SHP77 (cell line): Measurements from ENCODE around the gene BCL2L14.
"Not testable (repeated sequence)": the region's sequence is repeated elsewhere in the genome, so short reads cannot be mapped to it uniquely, and the experiment has no call there.

Experiments
- DNase-seq, 2 experiments: peaks; one replicate each; lab custom pipeline; 2025; lab: John Stamatoyannopoulos, UW

The BCL2L14 gene

DNA sequence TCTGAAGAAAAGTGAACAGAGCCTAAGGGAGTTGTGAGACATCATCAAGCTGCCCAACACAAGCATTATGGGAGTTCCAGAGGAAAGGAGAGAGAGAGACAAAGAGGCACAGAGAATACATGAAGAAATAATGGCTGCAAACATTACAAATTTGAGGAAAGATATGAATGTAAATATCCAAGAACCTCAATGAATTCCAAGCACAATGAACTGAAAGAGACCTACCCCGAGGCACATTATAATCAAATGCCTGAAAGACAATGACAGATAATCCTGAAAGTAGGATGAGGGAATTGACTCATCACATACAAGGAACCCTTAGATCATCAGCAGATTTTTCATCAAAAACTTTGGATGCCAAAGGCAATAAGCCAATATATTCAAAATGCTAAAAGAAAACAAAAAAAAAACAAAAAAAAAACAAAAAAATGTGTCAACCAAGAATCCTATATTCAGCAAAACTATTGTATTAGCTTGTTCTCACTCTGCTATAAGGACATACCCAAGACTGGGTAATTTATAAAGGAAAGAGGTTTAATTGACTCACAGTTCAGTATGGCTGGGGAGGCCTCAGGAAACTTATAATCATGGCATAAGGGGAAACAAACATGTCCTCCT, 37.8 kb downstream of the BCL2L14 start:
- no peak for DNase-seq

DNA sequence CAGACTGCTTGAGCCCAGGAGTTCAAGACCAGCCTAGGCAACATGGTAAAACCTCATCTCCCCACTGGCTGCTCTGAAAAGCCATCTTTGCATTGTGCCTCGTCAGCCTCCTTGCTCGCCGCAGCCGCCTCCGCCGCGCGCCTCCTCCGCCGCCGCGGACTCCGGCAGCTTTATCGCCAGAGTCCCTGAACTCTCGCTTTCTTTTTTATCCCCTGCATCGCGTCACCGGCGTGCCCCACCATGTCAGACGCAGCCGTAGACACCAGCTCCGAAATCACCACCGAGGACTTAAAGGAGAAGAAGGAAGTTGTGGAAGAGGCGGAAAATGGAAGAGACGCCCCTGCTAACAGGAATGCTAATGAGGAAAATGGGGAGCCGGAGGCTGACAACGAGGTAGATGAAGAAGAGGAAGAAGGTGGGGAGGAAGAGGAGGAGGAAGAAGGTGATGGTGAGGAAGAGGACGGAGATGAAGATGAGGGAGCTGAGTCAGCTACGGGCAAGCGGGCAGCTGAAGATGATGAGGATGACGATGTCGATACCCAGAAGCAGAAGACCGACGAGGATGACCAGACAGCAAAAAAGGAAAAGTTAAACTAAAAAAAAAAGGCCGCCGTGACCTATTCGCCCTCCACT, 40.3 kb downstream of the BCL2L14 start:
- not testable (repeated sequence) for DNase-seq

DNA sequence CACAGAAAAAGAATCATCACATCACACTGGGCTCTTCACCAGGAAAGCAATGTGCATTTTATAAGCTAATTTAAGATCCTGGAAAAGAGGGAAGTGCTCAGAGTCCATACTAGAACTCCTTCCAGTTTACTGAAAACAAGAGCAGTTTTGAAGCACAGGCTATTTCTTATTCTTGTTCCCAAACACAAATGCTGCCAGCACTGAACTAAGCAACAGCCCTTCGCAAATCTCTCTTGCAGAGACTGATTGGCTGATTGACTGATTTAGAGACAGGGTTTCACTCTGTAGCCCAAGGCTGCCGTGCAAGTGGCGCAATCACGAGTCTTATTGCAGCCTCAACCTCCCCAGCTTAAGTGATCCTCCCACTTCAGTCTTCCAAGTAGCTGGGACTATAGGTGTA, 44.8 kb downstream of the BCL2L14 start:
- DNase-seq: no peak

DNA sequence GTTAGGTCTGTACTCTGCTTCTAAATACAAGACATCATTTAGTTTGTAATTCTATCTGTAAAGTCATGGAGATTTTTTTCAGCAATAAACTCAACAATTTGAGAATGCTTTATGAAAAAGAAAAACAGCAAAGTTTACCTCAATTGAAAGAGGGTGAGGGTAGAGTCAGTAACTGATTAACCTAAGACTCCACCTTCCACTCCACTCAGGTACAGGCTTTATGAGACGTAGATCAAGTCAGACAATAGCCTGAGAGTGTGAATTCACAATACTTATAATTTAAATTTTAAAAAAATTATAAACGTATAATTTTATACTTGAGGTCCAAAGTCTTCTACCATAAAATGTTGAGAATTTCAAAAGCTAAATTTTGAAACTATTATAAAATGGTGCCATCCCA, 45.9 kb downstream of the BCL2L14 start:
- DNase-seq: no peak

DNA sequence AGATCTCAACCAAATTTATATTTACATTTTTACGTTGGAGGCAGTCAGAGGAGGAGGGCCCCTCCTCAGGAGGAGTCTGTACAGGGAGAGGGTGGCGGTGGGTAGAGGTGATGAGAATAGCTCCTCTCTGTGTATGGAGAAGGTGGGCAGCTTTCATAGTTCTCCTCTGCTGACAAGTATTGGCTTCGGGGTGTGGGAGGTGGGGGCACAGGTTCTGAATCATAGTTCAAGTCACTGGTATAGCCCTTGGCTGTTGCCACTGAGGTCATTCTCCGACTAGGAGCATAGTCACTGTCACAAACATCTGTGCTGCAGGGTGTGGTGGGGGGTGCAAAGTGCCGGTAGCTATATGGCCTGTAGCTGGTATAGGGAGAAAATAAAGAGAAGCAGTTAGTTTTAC, 50.3 kb downstream of the BCL2L14 start:
- no peak for DNase-seq

DNA sequence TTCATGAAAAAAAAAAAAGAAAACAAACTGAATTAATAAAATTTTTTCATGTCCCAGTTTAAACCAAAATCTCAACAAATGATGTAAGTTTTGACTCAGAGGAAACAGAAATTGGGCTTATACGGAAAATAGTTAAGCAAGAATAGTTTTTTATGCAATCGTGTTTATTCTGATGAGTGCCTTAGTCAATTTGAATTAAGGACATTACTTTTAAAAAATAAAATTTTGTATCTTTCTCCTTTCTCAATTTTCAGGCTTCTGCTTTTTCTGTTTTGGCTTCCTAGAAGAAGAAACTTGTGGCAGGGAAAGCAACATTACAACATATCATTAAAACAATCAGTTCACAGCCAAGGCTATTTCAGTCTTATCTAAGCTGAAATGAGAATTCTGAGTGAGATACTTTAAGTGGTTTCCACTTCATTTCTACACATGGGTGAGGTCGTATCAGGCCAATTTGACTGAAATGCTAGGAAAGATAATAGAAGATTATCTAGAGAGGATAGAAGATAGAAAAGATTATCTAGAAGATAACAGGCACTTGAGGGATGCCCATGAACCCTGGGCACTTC, 52.4 kb downstream of the BCL2L14 start:
- no peak for DNase-seq

DNA sequence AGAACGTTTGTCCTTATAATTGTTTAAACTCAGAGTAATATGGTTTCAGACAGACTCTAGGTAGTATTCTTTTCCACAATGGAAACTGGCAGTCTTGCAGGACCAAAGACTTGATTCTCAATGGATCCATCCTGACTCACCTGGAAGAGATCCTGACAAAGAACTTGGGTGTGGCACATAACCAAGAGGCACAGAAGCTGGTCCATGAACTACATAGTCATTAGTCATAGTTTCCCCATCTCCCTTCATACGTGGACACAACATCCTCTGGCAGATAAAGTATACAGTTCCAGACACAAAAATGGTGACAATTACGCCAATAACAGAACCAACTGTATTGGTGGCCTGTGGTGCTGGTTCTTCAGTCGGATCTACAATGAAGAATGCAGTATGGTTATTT, 55.8 kb downstream of the BCL2L14 start:
- DNase-seq: no peak

DNA sequence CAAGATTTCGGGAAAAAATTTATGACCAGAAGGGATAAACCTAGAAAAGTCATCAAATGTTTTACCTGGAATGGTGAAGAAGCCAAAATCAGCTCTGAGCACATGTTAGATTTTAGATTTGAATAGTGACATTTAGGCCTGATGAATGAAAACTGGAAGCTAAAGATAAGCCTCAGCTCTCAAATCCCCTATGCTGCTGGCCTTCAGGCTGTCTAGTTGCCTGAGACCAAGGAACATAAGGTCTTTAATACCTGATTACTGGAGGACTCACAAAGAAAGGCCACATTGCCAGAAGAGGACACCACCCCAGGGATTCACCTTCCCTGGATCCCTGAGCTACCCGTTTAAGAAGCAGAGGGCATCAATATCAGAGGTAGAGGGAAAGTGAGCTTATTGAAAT, 56.6 kb downstream of the BCL2L14 start:
- DNase-seq: no peak

DNA sequence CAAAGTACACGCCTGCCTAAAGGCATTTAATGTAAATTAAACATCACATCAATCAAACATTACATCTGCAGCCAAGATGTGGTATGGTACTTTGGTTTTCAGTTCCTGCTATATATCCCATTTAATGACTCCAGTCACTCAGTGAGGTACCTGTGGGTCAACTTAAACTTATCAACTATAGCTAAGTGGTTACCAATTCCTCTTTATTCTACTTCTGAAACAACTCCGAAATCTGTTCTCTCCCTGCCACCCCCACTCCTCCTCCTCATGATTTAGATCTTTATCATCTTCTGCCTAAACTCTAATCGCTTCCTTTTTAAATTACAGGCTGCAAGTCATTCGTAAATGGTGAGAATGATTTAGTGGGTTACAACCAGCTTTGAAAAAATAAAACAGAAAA, 57.9 kb downstream of the BCL2L14 start:
- no peak for DNase-seq

DNA sequence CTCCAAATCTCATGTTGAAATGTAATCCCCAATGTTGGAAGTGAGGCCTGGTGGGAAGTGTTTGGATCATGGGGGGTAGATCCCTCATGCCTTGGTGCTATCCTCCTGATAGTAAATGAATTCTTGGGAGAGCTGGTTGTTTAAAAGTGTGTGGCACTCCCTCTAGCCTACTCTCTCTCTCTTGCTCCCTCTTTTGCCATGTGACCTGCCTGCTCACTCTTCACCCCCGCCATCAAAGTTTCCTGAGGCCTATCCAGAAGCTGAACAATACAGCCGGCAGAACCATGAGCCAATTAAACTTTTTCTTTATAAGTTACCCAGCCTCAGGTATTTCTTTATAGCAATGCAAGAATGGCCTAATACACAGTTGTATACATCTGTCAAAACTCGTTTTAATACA, 62.5 kb downstream of the BCL2L14 start:
- DNase-seq: no peak

DNA sequence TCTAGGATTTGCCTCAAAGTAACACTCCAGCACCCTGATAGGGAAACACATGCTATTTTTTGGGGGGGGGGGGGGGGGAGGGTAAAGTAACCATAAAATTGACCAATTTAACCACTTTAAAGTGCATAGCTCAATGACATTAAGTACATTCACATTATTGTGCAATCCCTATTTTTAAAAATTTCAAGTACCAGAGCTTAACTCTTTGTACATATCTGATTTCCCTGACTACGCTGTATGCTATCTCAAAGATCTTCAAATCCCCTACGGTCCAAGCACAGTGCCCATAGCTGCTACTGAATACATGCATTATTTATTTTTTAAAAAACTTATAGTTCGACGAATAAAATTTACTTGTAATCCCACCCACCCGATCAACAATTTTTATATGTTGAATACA, 63.0 kb downstream of the BCL2L14 start:
- no peak for DNase-seq

DNA sequence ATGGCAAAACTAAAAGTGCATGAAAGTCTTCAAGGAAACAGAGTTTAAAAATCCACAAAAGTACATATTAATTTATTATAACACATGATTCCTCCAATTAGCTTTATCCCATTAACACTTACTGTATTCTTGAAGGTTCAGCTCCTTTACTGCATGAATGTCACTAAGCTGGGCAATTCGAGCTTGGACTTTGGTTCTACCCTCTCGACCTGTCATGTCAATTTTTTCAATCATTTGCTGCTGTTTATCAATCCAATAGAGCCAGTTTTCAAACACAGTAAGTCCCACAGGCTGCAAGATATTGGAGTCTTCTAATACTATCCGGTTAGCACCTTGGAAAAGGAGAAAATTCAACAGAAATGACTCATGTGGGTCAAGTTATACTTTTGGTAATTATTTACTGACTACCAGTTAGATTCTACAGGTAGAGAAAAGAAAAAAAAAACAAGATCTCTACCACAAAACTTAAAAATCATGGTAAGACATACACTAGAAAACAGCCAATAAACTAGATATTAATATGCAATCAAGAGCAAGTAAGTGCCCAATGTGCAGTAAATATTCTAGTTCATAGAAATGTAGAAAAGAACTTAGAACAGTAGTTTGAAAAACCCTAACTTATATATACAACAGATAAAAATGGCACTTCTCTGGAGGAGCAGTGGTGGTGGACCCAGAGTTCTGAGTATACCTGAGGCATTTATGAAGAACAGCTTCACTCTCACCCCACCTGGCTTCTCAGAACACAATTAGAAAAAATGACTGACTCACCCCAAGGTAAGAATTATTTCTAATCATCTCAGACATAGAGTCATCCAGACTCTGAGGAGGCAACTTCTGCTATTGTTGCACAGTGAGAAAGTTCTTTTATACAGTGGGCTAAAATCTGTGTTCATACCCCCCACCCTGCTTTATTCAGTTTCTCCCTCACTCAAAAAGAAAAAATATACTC, 67.7 kb downstream of the BCL2L14 start:
- no peak for DNase-seq

DNA sequence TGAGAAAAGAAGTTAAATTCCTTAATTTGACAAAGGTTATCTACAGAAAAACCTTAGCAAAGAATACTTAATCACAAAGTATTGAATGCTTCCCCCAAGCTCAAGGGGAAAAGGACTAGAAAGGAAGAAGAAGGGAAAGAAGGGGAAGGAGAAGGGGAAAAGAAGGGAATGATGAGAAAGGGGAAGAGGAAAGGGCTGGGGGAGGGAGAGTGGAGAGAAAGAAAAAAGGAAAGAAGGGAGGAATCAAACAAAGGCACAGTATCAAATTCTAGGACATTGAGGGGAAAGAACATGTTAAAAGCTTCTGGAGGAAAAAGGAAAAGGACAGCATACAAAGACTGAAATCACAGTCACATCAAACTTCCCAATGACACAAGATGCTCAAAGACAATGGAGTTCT, 70.3 kb downstream of the BCL2L14 start:
- DNase-seq: no peak

DNA sequence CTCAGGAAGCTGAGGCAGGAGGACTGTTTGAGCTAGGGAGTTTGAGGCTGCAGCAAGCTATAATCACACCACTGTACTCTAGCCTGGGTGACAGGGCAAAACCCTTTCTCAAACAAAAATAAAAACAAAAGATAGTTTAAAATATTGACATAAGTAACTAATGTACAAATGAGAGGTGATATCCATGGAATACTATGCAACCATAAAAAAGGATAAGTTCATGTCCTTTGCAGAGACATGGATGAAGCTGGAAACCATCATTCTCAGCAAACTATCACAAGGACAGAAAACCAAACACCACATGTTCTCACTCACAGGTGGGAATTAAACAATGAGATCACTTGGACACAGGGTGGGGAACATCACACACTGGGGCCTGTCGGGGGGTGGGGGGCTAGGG, 73.8 kb downstream of the BCL2L14 start:
- DNase-seq: not testable (repeated sequence)

DNA sequence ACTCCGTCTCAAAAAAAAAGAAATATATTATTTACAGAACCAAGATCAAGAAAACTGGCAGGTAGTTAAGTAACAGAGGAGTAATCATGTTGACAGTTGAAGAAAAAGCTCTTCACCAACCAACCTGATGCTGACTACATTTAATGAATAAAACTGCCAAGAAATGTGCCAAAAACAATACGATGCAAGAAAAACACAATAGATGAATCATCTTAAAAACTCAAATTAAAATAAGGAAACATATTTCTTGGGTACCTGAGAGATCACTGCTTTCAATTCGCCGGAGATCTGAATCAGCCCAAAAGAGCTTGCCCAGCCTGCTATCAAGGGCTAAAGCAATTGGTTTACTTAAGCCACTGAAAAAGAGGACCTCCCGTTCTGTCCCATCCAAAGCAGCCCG, 76.4 kb downstream of the BCL2L14 start:
- no peak for DNase-seq
